A673 (cell line): ENCODE measurements around the gene NEURL1.

ENCODE experiments used
- EZH2 ChIP-seq: fragments of 200-600 bp; sonication (generic); IDR thresholded peaks from 2 replicates; pipeline ENCODE4 v1.6.1; 2017; ENCODE audit warnings: borderline replicate concordance, low read depth, mild to moderate bottlenecking, mixed read lengths, antibody characterized with exemption, low read length; ENCODE audit not compliant: poor library complexity, severe bottlenecking
- TF ChIP-seq, protein P1 (sequence below): fragments of 300-800, 200-600 bp; sonication (generic); conservative IDR thresholded peaks from 2 replicates; pipeline ENCODE4 v1.5.1; 2017; ENCODE audit warnings: low read depth, mild to moderate bottlenecking, antibody characterized with exemption, low read length, moderate library complexity, mixed read lengths

DNA sequence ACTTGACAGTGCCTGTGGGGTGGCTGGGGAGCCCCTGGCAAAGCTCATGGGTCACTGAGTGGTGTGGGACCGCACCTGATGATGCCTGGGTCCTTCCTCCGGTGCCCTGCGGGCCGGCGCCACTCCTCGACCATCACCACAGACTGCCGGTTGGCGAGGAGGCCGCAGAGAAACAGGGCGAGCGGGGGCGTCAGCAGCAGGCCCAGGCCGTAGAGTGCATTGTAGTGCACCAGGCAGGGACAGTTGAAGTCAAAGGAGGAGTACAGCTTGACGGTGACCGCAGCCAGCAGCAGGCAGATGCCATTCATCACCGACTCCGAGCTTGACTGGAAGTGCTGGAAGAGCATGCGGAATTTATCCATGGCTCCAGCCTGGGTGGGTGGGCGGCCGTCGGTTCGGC lies 14.8 kb upstream of the NEURL1 start:
- TF ChIP-seq, protein P1, sequence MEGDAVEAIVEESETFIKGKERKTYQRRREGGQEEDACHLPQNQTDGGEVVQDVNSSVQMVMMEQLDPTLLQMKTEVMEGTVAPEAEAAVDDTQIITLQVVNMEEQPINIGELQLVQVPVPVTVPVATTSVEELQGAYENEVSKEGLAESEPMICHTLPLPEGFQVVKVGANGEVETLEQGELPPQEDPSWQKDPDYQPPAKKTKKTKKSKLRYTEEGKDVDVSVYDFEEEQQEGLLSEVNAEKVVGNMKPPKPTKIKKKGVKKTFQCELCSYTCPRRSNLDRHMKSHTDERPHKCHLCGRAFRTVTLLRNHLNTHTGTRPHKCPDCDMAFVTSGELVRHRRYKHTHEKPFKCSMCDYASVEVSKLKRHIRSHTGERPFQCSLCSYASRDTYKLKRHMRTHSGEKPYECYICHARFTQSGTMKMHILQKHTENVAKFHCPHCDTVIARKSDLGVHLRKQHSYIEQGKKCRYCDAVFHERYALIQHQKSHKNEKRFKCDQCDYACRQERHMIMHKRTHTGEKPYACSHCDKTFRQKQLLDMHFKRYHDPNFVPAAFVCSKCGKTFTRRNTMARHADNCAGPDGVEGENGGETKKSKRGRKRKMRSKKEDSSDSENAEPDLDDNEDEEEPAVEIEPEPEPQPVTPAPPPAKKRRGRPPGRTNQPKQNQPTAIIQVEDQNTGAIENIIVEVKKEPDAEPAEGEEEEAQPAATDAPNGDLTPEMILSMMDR, result no peak
- no peak for TF ChIP-seq EZH2
